WTC11 (cell line): ENCODE measurements around the gene EGF.

Source experiments
- ESRRA ChIP-seq: sonication (generic); formaldehyde crosslinking; IDR thresholded peaks from 2 replicates; pipeline ENCODE4 v1.8.1; 2022; ENCODE audit warnings: mild to moderate bottlenecking, missing genetic modification reagents, borderline replicate concordance
- FOXP4 ChIP-seq: sonication (generic); formaldehyde crosslinking; IDR thresholded peaks from 2 replicates; pipeline ENCODE4 v1.8.0; 2022; ENCODE audit warnings: mild to moderate bottlenecking, missing genetic modification reagents
- HMGXB4 ChIP-seq: sonication (generic); formaldehyde crosslinking; IDR thresholded peaks from 2 replicates; pipeline ENCODE4 v1.8.1; 2023; ENCODE audit warnings: mild to moderate bottlenecking, moderate library complexity, missing genetic modification reagents
- IRF2 ChIP-seq: sonication (generic); formaldehyde crosslinking; IDR thresholded peaks from 2 replicates; pipeline ENCODE4 v1.8.0; 2022; ENCODE audit warnings: low read depth, missing genetic modification reagents, borderline replicate concordance
- NFYB ChIP-seq: sonication (generic); formaldehyde crosslinking; conservative IDR thresholded peaks from 2 replicates; pipeline ENCODE4 v1.8.0; 2022; ENCODE audit warnings: low read depth, missing genetic modification reagents
- NR1H2 ChIP-seq: sonication (generic); formaldehyde crosslinking; IDR thresholded peaks from 2 replicates; pipeline ENCODE4 v1.9.0; 2021; ENCODE audit warnings: mild to moderate bottlenecking, moderate library complexity, missing genetic modification reagents
- ZNF512 ChIP-seq: sonication (generic); formaldehyde crosslinking; IDR thresholded peaks from 2 replicates; pipeline ENCODE4 v1.8.1; 2022; ENCODE audit warnings: missing genetic modification reagents, borderline replicate concordance
- TF ChIP-seq, protein P1 (sequence below): fragments of 200-600 bp; IDR thresholded peaks from 2 replicates; pipeline ENCODE4 v1.8.0; 2022; ENCODE audit warnings: antibody characterized with exemption

DNA sequence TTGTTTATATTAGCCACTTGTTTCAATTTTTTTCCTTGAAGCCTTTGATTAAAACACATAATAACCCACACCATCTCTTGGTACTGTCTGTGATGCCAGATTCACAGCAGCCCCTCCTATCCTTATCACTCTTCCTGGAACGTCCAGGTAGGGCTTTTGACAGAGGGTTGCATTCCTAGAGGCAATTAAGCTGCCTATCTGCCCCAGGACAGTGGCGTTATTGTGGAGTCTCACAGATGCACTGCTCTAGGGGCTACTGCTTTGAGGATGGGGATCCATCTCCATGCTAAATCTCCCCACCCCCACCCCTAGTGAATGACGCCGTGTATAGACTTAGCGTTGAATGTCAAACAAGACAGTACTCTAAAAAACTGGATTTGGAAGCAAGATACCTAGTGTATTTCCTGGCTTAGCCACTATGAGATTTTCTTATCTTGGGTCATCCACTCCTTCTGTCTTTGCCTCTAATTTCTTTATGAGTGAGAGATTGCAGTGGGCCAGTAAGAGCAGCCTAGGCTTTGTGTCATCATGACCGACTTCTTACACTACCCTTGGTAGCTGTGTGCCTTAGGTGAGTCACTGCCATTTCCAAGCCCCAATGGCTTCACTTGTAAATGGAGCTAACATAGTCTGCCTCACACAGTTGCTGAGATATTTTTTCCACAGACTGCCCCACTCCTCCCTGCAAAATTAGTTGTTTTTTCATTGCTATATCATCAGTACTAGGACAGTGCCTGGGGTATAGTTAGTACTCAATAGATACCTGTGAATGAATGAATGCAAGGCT is 90.9 kb downstream of the EGF start:
- TF ChIP-seq, protein P1, sequence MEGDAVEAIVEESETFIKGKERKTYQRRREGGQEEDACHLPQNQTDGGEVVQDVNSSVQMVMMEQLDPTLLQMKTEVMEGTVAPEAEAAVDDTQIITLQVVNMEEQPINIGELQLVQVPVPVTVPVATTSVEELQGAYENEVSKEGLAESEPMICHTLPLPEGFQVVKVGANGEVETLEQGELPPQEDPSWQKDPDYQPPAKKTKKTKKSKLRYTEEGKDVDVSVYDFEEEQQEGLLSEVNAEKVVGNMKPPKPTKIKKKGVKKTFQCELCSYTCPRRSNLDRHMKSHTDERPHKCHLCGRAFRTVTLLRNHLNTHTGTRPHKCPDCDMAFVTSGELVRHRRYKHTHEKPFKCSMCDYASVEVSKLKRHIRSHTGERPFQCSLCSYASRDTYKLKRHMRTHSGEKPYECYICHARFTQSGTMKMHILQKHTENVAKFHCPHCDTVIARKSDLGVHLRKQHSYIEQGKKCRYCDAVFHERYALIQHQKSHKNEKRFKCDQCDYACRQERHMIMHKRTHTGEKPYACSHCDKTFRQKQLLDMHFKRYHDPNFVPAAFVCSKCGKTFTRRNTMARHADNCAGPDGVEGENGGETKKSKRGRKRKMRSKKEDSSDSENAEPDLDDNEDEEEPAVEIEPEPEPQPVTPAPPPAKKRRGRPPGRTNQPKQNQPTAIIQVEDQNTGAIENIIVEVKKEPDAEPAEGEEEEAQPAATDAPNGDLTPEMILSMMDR = no peak
- TF ChIP-seq IRF2 (CRISPR knock-in tag) (no peak), NFYB (CRISPR knock-in tag) (no peak), FOXP4 (CRISPR knock-in tag) (no peak), ESRRA (CRISPR knock-in tag) (no peak), ZNF512 (no peak), HMGXB4 (CRISPR knock-in tag) (no peak), NR1H2 (no peak)
